ENCODE results near the gene TYRP1. TPM values are rescaled to one million over a fixed set of nuclear protein-coding genes. Genes with fewer than 3 reads are reported as not detected.

Gene TYRP1
- total RNA-seq, 1 donor from 2014 or later, result not detected

DNA sequence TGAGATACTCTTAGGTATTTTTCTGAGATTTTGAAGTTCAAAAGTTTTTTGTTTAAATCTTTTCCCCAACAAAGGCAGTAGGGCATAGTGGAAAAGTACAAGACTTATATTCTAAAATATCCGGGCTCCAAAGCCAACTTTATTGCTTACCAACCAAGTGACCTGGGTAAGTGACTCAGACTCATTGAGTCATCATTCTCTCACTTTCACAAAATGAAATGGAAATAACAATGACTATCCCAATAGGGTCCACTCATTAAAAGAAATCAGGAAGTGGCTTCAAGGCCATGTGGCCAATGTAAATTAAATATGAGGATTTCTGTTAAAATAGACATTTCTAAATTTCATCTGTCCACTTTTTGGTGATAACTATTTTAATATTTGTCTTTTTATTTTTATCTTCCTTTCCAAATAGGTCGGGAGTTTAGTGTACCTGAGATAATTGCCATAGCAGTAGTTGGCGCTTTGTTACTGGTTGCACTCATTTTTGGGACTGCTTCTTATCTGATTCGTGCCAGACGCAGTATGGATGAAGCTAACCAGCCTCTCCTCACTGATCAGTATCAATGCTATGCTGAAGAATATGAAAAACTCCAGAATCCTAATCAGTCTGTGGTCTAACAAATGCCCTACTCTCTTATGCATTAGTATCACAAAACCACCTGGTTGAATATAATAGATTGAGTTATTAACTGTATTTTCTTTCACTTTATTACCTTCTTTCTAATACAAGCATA lies 15.5 kb downstream of the TYRP1 start:
- no peak overlapping the region for H3K27ac Mint-ChIP-seq (ENCODE audit: unreplicated experiment)
- no peak for DNase-seq (ENCODE audit: low read depth, low spot score)
- TF ChIP-seq, protein P1, sequence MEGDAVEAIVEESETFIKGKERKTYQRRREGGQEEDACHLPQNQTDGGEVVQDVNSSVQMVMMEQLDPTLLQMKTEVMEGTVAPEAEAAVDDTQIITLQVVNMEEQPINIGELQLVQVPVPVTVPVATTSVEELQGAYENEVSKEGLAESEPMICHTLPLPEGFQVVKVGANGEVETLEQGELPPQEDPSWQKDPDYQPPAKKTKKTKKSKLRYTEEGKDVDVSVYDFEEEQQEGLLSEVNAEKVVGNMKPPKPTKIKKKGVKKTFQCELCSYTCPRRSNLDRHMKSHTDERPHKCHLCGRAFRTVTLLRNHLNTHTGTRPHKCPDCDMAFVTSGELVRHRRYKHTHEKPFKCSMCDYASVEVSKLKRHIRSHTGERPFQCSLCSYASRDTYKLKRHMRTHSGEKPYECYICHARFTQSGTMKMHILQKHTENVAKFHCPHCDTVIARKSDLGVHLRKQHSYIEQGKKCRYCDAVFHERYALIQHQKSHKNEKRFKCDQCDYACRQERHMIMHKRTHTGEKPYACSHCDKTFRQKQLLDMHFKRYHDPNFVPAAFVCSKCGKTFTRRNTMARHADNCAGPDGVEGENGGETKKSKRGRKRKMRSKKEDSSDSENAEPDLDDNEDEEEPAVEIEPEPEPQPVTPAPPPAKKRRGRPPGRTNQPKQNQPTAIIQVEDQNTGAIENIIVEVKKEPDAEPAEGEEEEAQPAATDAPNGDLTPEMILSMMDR (conservative IDR thresholded peaks at IDR 0.05), result no peak
- H3K9me3 Mint-ChIP-seq, result no peaks in the 10 kb centered on the region
- no peaks in the 10 kb centered on the region for H3K4me1 Mint-ChIP-seq
- H3K27me3 Mint-ChIP-seq (ENCODE audit: low read depth), result no peaks in the 10 kb centered on the region
- no peak overlapping the region for H3K4me3 Mint-ChIP-seq
- H3K36me3 Mint-ChIP-seq (ENCODE audit: low read depth), result no peaks in the 10 kb centered on the region

GRCh38 chr9:12712532-12712931 lies 19.3 kb downstream of the TYRP1 start:
- Mint-ChIP-seq H3K4me1 (no peaks in the 10 kb centered on the region), H3K9me3 (no peaks in the 10 kb centered on the region), H3K27me3 (ENCODE audit: low read depth) (no peaks in the 10 kb centered on the region), H3K27ac (ENCODE audit: unreplicated experiment) (no peak overlapping the region), H3K36me3 (ENCODE audit: low read depth) (no peaks in the 10 kb centered on the region), H3K4me3 (no peak overlapping the region)
- TF ChIP-seq, protein P1 (conservative IDR thresholded peaks at IDR 0.05), result no peak
- no peak for DNase-seq (ENCODE audit: low read depth, low spot score)

- Mint-ChIP-seq H3K27me3 (ENCODE audit: low read depth) (no peaks in the 10 kb centered on the region), H3K4me3 (no peak overlapping the region)
These were observed 22.1 kb downstream of the TYRP1 start for GRCh38 chr9:12715268-12715667.

DNA sequence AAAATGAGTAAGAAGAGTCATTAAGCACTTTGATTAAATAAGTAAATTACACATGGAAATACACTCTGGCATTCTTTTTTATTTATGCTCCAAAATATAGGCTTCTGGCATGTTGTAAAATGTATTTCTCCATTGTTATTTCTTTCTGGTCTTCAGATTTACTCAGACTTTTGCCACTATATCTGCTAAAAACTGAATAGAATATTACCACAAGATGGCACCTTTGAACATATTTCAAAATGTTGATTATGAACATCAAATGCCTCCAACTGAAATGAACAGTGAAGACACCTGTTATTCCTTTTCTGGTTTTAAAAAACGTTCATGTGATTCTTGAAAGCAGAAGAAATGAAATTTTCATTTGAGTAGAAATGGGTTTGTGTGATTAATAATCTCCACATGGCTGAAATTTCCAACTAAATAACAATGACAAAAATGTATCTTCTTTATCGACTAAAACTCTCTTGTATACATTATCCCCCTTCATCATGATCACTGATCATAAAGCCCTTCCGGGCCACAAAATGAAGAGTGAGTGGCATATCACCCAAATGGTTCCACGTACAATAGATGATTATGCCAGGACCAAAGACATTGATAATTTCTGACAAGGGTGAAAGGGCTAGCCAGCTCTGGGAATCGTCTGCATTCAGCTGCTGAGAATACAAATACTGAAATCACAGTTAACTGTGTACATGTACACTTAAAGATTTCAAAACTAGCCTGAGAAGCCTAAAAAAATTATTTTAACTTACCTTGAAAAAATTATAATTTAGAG lies 23.8 kb downstream of the TYRP1 start:
- H3K4me1 Mint-ChIP-seq, result peaks cover 10% of the 10 kb centered on the region
- DNase-seq (ENCODE audit: low read depth, low spot score), result no peak
- TF ChIP-seq, protein P1 (conservative IDR thresholded peaks at IDR 0.05), result no peak
- H3K27ac Mint-ChIP-seq (ENCODE audit: unreplicated experiment), result no peak overlapping the region
- H3K4me3 Mint-ChIP-seq, result no peak overlapping the region
- no peaks in the 10 kb centered on the region for H3K27me3 Mint-ChIP-seq (ENCODE audit: low read depth)
- no peaks in the 10 kb centered on the region for H3K36me3 Mint-ChIP-seq (ENCODE audit: low read depth)
- no peaks in the 10 kb centered on the region for H3K9me3 Mint-ChIP-seq

More at GRCh38 chr9:12715268-12715667, 22.1 kb downstream of the TYRP1 start:
- peaks cover 10% of the 10 kb centered on the region for H3K4me1 Mint-ChIP-seq
- H3K36me3 Mint-ChIP-seq (ENCODE audit: low read depth), result no peaks in the 10 kb centered on the region
- no peak for DNase-seq (ENCODE audit: low read depth, low spot score)
- no peaks in the 10 kb centered on the region for H3K9me3 Mint-ChIP-seq
- no peak overlapping the region for H3K27ac Mint-ChIP-seq (ENCODE audit: unreplicated experiment)
- TF ChIP-seq, protein P1 (conservative IDR thresholded peaks at IDR 0.05), result no peak

DNA sequence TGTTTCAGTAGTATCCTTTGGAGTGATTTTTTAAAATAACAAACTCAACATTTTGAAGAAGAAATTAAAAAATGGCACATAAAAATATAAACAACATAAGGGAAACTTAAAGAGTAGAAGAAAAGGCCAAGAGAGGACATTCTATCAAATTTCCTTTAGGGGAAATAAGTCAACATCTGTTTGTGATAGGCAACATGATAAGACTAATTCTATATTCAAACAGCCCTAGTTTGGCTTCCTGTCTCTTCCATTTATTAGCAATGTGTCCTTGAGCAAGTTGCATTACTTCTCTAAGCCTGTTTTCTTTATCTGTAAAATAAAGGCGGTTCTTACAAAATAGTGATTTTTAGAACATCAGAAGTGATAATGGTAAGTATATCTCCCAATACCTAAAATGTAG lies 24.7 kb downstream of the TYRP1 start:
- no peak overlapping the region for H3K4me3 Mint-ChIP-seq
- H3K9me3 Mint-ChIP-seq, result no peaks in the 10 kb centered on the region
- no peak for DNase-seq (ENCODE audit: low read depth, low spot score)
- TF ChIP-seq, protein P1 (conservative IDR thresholded peaks at IDR 0.05), result no peak
- no peaks in the 10 kb centered on the region for H3K36me3 Mint-ChIP-seq (ENCODE audit: low read depth)
- no peak overlapping the region for H3K27ac Mint-ChIP-seq (ENCODE audit: unreplicated experiment)
- H3K4me1 Mint-ChIP-seq, result peaks cover 10% of the 10 kb centered on the region
- no peaks in the 10 kb centered on the region for H3K27me3 Mint-ChIP-seq (ENCODE audit: low read depth)

Data from neural crest cell (in vitro differentiated cells).